Measurements from ENCODE around the gene CACTIN.

The CACTIN gene

GRCh38 chr19:3609779-3610719 lies 16.5 kb downstream of the CACTIN start:
- DNase-seq (ENCODE audit: low read depth): peak; percentile 27

GRCh38 chr19:3608750-3609322 lies 17.8 kb downstream of the CACTIN start:
- no peak for DNase-seq (ENCODE audit: low read depth)

GRCh38 chr19:3608079-3608641 lies 18.4 kb downstream of the CACTIN start:
- DNase-seq (ENCODE audit: low read depth): no peak

GRCh38 chr19:3607303-3608078 lies 19.1 kb downstream of the CACTIN start:
- DNase-seq (ENCODE audit: low read depth): no peak

- peak; percentile 46 for DNase-seq (ENCODE audit: low read depth)
Observed at GRCh38 chr19:3606690-3607289, 19.8 kb downstream of the CACTIN start, which contains the start of gene TBXA2R. TSS of gene TBXA2R (minus strand) at chr19:3606875. CDS start at chr19:3600634, 6,241 bp downstream.

GRCh38 chr19:3606174-3606689 lies 20.4 kb downstream of the CACTIN start:
- DNase-seq (ENCODE audit: low read depth): no peak

GRCh38 chr19:3605770-3606169 lies 20.8 kb downstream of the CACTIN start:
- no peak for DNase-seq (ENCODE audit: low read depth)

- no peak for DNase-seq (ENCODE audit: low read depth)
Observed at GRCh38 chr19:3605361-3605760, 21.2 kb downstream of the CACTIN start.

- no peak for DNase-seq (ENCODE audit: low read depth)
Observed at GRCh38 chr19:3604987-3605343, 21.6 kb downstream of the CACTIN start.

GRCh38 chr19:3604227-3604986 lies 22.2 kb downstream of the CACTIN start:
- no peak for DNase-seq (ENCODE audit: low read depth)

- DNase-seq (ENCODE audit: low read depth): no peak
Observed at GRCh38 chr19:3603121-3603811, 23.3 kb downstream of the CACTIN start.

GRCh38 chr19:3601021-3601420 lies 25.6 kb downstream of the CACTIN start:
- no peak for DNase-seq (ENCODE audit: low read depth)

- no peak for DNase-seq (ENCODE audit: low read depth)
Observed at GRCh38 chr19:3599776-3600187, 26.8 kb downstream of the CACTIN start.

GRCh38 chr19:3595521-3596061 lies 31.0 kb downstream of the CACTIN start:
- no peak for DNase-seq (ENCODE audit: low read depth)

GRCh38 chr19:3593156-3593555 lies 33.4 kb downstream of the CACTIN start:
- DNase-seq (ENCODE audit: low read depth): no peak

GRCh38 chr19:3591876-3592613 lies 34.5 kb downstream of the CACTIN start:
- no peak for DNase-seq (ENCODE audit: low read depth)

GRCh38 chr19:3590991-3591659 lies 35.5 kb downstream of the CACTIN start:
- DNase-seq (ENCODE audit: low read depth): no peak

- no peak for DNase-seq (ENCODE audit: low read depth)
Observed at GRCh38 chr19:3589949-3590348, 36.6 kb downstream of the CACTIN start.

- DNase-seq (ENCODE audit: low read depth): no peak
Observed at GRCh38 chr19:3589439-3589838, 37.2 kb downstream of the CACTIN start.

Measured in fibroblast of gingiva (primary cell).